ENCODE results near the gene PLXDC1.

The PLXDC1 gene

DNA sequence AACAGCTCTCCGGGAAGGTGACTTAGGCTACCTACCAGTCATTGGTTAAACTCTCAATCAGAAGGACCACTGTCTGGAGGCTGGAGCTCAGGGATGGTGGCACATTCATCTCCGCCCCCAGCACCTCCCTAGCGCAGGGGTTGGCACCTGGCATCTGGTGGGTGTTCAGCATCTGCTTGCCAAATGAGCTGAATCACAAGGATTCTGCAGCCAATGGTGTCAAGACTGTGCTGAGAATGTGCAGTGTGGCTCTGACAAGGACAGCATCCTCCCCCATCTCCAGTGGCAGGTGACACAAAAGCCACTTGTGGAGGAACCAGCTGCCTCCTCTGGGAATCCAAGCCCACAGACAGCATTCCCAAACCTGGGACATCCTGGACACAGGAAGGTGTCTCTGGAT lies 35.2 kb downstream of the PLXDC1 start:
- TF ChIP-seq, protein P1, sequence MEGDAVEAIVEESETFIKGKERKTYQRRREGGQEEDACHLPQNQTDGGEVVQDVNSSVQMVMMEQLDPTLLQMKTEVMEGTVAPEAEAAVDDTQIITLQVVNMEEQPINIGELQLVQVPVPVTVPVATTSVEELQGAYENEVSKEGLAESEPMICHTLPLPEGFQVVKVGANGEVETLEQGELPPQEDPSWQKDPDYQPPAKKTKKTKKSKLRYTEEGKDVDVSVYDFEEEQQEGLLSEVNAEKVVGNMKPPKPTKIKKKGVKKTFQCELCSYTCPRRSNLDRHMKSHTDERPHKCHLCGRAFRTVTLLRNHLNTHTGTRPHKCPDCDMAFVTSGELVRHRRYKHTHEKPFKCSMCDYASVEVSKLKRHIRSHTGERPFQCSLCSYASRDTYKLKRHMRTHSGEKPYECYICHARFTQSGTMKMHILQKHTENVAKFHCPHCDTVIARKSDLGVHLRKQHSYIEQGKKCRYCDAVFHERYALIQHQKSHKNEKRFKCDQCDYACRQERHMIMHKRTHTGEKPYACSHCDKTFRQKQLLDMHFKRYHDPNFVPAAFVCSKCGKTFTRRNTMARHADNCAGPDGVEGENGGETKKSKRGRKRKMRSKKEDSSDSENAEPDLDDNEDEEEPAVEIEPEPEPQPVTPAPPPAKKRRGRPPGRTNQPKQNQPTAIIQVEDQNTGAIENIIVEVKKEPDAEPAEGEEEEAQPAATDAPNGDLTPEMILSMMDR (IDR thresholded peaks at IDR 0.05; ENCODE audit: low read depth, low read length, missing control alignments), result no peak
- in situ Hi-C loops (cut with HindIII; ENCODE audit: low pct_ligation_motif_present, low sequenced_read_pairs), result no loop called here
- Histone ChIP-seq H3K4me3 (ENCODE audit: low read depth, low read length) (no peak overlapping the region), H3K27me3 (replicated peaks) (no peaks in the 10 kb centered on the region), H3K36me3 (replicated peaks) (no peaks in the 10 kb centered on the region), H3K27ac (no peak overlapping the region)
- no peak for DNase-seq

DNA sequence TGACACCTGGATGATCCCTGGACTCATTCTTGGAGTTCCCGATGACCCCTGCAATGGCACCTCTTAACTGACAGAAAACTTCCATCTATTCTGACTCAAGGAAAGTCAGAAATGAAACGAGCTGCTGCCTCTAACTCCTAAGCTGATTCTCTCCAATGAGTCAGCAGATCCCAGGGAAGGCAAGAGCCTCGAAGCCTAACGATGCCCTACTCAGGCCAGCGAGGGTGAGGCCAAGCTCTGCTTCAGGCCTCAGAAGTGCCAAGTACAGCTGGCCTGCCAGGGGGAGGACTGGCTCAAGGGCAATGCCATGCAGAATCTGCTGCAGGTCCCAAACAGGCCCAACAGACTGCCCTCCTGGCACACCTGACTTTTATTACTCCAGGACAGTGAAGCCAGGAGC lies 36.3 kb downstream of the PLXDC1 start:
- H3K4me3 ChIP-seq (ENCODE audit: low read depth, low read length), result no peak overlapping the region
- TF ChIP-seq, protein P1 (IDR thresholded peaks at IDR 0.05; ENCODE audit: low read depth, low read length, missing control alignments), result no peak
- no peaks in the 10 kb centered on the region for H3K27me3 ChIP-seq (replicated peaks)
- DNase-seq, result no peak
- in situ Hi-C loops (cut with HindIII; ENCODE audit: low pct_ligation_motif_present, low sequenced_read_pairs), result no loop called here
- no peaks in the 10 kb centered on the region for H3K36me3 ChIP-seq (replicated peaks)
- H3K27ac ChIP-seq, result no peak overlapping the region

DNA sequence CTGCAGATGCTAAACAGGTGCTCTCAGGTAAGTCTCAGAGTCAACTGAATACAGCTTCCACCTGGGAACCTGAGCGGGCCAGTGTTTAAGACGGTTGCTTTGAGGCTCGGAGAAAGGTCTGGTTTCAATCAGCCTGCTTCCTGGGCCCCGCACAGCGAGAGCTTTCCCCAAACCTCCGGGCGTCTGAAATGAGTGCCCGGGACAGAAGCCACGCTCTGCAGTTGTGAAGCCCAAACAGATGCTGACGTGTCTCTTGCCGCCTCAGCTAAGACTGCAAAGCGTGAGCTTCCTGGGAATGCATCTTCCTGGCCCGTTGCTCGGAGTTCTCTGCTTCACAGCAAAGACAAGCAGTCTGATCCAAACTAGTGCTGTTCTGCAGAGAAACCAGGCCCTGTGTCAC lies 36.7 kb downstream of the PLXDC1 start:
- no peak overlapping the region for H3K27ac ChIP-seq
- DNase-seq, result no peak
- no peaks in the 10 kb centered on the region for H3K36me3 ChIP-seq (replicated peaks)
- TF ChIP-seq, protein P1 (IDR thresholded peaks at IDR 0.05; ENCODE audit: low read depth, low read length, missing control alignments), result no peak
- in situ Hi-C loops (cut with HindIII; ENCODE audit: low pct_ligation_motif_present, low sequenced_read_pairs), result no loop called here
- no peaks in the 10 kb centered on the region for H3K27me3 ChIP-seq (replicated peaks)
- no peak overlapping the region for H3K4me3 ChIP-seq (ENCODE audit: low read depth, low read length)

DNA sequence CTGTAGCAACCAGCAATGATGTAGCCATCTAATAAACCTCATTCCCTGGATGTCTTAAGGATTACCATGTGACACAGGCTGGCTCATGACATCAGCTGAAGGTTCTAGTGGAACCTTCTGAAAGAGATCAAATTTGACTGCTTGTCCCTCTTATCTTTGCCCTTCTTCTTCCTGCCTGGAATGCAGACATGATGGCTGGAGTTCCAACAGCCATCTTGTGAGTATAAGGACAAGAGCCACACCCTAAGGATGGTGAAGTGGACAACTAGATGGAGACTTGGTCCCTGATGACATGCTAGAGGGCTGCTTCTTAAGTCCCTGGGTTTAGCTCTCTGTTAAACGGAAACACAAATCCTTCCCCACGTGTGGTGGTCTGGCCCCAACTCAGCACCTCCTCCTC lies 37.6 kb downstream of the PLXDC1 start:
- no peak overlapping the region for H3K4me3 ChIP-seq (ENCODE audit: low read depth, low read length)
- TF ChIP-seq, protein P1 (IDR thresholded peaks at IDR 0.05; ENCODE audit: low read depth, low read length, missing control alignments), result no peak
- H3K36me3 ChIP-seq (replicated peaks), result no peaks in the 10 kb centered on the region
- H3K27ac ChIP-seq, result no peak overlapping the region
- no peak for DNase-seq
- in situ Hi-C loops (cut with HindIII; ENCODE audit: low pct_ligation_motif_present, low sequenced_read_pairs), result no loop called here
- no peaks in the 10 kb centered on the region for H3K27me3 ChIP-seq (replicated peaks)

DNA sequence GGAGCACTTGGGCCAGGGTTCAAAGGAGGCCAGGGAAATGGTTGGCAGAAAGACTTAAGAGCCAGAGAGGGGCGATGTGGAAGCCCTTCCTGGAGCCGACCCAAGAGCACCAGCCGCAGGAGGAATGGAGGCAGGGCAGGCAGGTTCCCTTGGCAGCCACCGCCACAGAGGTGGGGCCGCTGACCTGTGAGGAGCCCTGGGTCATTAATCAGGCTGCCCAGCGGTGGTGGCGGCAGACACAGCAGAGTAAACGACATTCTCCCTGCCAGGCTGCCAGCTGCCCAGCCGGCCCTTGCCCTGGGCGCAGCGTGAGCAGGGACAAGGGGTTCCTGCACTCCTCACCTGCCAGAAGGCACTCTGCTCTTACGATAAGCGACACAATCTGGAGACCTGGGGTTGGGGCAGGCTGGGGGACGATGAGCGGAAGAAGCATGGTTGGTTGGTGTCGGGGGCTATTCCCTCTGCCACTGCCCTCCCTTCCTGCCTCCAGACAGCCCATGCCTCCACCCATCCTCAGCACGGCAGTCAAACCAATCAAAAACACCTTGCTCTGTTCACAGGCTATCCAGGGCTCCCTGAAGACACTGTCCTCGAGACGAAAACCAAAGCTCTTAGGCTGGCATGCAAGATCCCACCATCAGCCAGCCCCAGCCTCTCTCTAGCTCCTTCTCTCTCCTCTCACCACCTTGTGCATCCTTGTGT lies 40.9 kb downstream of the PLXDC1 start:
- H3K27ac ChIP-seq, result no peak overlapping the region
- no peak overlapping the region for H3K4me3 ChIP-seq (ENCODE audit: low read depth, low read length)
- H3K36me3 ChIP-seq (replicated peaks), result no peaks in the 10 kb centered on the region
- in situ Hi-C loops (cut with HindIII; ENCODE audit: low pct_ligation_motif_present, low sequenced_read_pairs), result no loop called here
- H3K27me3 ChIP-seq (replicated peaks), result peaks cover 5% of the 10 kb centered on the region
- TF ChIP-seq, protein P1 (IDR thresholded peaks at IDR 0.05; ENCODE audit: low read depth, low read length, missing control alignments), result no peak
- no peak for DNase-seq
